Astrocyte (in vitro differentiated cells and primary cell): ENCODE results near the gene ASPSCR1. TPM values are rescaled to one million over a fixed set of nuclear protein-coding genes. Genes with fewer than 3 reads are reported as not detected.
"Not testable (repeated sequence)": the region's sequence is repeated elsewhere in the genome, so short reads cannot be mapped to it uniquely, and the experiment has no call there.

Experiments used
- DNase-seq: peaks from one replicate; pipeline ENCODE4 v3.0.0-alpha.2; 2010; ENCODE audit warnings: low read depth
- FAIRE-seq: peaks from 2 replicates; lab custom pipeline; 2011; peaks lifted over from hg19 to GRCh38; lab: Jason Lieb, UNC
- H2AFZ ChIP-seq: 2 replicates; pipeline ENCODE4 v1.6.0; 2012; ENCODE audit warnings: low read depth, low read length, inconsistent platforms
- H3K27ac ChIP-seq: 2 replicates; pipeline ENCODE4 v1.5.1; 2011; ENCODE audit warnings: low read depth, low read length, inconsistent platforms
- H3K27me3 ChIP-seq: 2 replicates; pipeline ENCODE4 v1.6.0; 2011; ENCODE audit warnings: low read length, inconsistent platforms; ENCODE audit not compliant: insufficient read depth
- H3K36me3 ChIP-seq: 2 replicates; pipeline ENCODE4 v1.5.1; 2011; ENCODE audit warnings: low read length, inconsistent platforms; ENCODE audit not compliant: insufficient read depth
- H3K4me1 ChIP-seq: 2 replicates; pipeline ENCODE4 v1.5.1; 2011; ENCODE audit warnings: low read length, inconsistent platforms; ENCODE audit not compliant: insufficient read depth
- H3K4me2 ChIP-seq: 2 replicates; pipeline ENCODE4 v1.6.0; 2012; ENCODE audit warnings: low read length, inconsistent platforms
- H3K4me3 ChIP-seq: 2 replicates; pipeline ENCODE4 v1.5.1; 2011; ENCODE audit warnings: low read depth, mild to moderate bottlenecking, low read length, inconsistent platforms; ENCODE audit not compliant: insufficient read depth
- H3K79me2 ChIP-seq: 2 replicates; pipeline ENCODE4 v1.6.0; 2012; ENCODE audit warnings: mild to moderate bottlenecking, low read length, inconsistent platforms; ENCODE audit not compliant: insufficient read depth
- H3K9ac ChIP-seq: 2 replicates; pipeline ENCODE4 v1.6.0; 2012; ENCODE audit warnings: mild to moderate bottlenecking, low read length, inconsistent platforms
- H3K9me3 ChIP-seq: 2 replicates; pipeline ENCODE4 v1.5.1; 2012; ENCODE audit warnings: low read depth, mild to moderate bottlenecking, low read length, inconsistent platforms; ENCODE audit not compliant: insufficient read depth
- H4K20me1 ChIP-seq: 2 replicates; pipeline ENCODE4 v1.6.0; 2012; ENCODE audit warnings: low read length, inconsistent platforms; ENCODE audit not compliant: insufficient read depth
- H3K27ac Mint-ChIP-seq: one replicate; pipeline ENCODE4 v1.8.0; 2021; ENCODE audit warnings: mild to moderate bottlenecking, mixed read lengths; ENCODE audit not compliant: unreplicated experiment
- H3K27me3 Mint-ChIP-seq: one replicate; pipeline ENCODE4 v1.8.0; 2021; ENCODE audit warnings: low read depth, mixed read lengths; ENCODE audit not compliant: unreplicated experiment
- H3K36me3 Mint-ChIP-seq: one replicate; pipeline ENCODE4 v1.8.0; 2021; ENCODE audit warnings: low read depth, mixed read lengths; ENCODE audit not compliant: unreplicated experiment
- H3K4me1 Mint-ChIP-seq: one replicate; pipeline ENCODE4 v1.8.0; 2021; ENCODE audit warnings: low read depth, mixed read lengths; ENCODE audit not compliant: unreplicated experiment
- H3K4me3 Mint-ChIP-seq: one replicate; pipeline ENCODE4 v1.8.0; 2021; ENCODE audit warnings: mild to moderate bottlenecking, moderate library complexity, mixed read lengths; ENCODE audit not compliant: unreplicated experiment
- H3K9me3 Mint-ChIP-seq: one replicate; pipeline ENCODE4 v1.8.0; 2021; ENCODE audit warnings: mild to moderate bottlenecking, mixed read lengths; ENCODE audit not compliant: unreplicated experiment
- EZH2 ChIP-seq: IDR thresholded peaks from 2 replicates; pipeline ENCODE4 v1.6.1; 2012; ENCODE audit warnings: mild to moderate bottlenecking, low read length, inconsistent platforms; ENCODE audit not compliant: insufficient read depth
- total RNA-seq: library from RNA; stranded (reverse); gene quantifications from 2 replicates; pipeline ENCODE4 v1.2.1, GENCODE V29; 2021
- TF ChIP-seq, protein P1 (sequence below): IDR thresholded peaks from 2 replicates; pipeline ENCODE4 v1.5.1; 2011; ENCODE audit warnings: low read depth, mild to moderate bottlenecking, inconsistent platforms, low read length, moderate library complexity; ENCODE audit not compliant: insufficient read depth

Gene ASPSCR1
- total RNA-seq, 1 donor from 2014 or later = 25.5 TPM

- H3K4me1 Mint-ChIP-seq = peaks cover 3% of the 10 kb centered on the region
- no peaks in the 10 kb centered on the region for H3K9me3 ChIP-seq
- no peaks in the 10 kb centered on the region for H3K79me2 ChIP-seq
- H4K20me1 ChIP-seq = no peaks in the 10 kb centered on the region
- no peaks in the 10 kb centered on the region for H3K36me3 Mint-ChIP-seq
- H3K27ac Mint-ChIP-seq = no peak overlapping the region
- no peaks in the 10 kb centered on the region for H3K36me3 ChIP-seq
- no peak overlapping the region for H3K4me2 ChIP-seq
- H3K9me3 Mint-ChIP-seq = no peaks in the 10 kb centered on the region
- no peak overlapping the region for H2AFZ ChIP-seq
- FAIRE-seq = no peak
- H3K4me1 ChIP-seq = no peaks in the 10 kb centered on the region
- no peak overlapping the region for H3K4me3 Mint-ChIP-seq
- no peak for DNase-seq
- no peak overlapping the region for H3K4me3 ChIP-seq
- no peak overlapping the region for H3K27ac ChIP-seq
- peaks cover 15% of the 10 kb centered on the region for H3K27me3 Mint-ChIP-seq
- H3K27me3 ChIP-seq = no peaks in the 10 kb centered on the region
- no peak overlapping the region for H3K9ac ChIP-seq
- TF ChIP-seq, protein P1, sequence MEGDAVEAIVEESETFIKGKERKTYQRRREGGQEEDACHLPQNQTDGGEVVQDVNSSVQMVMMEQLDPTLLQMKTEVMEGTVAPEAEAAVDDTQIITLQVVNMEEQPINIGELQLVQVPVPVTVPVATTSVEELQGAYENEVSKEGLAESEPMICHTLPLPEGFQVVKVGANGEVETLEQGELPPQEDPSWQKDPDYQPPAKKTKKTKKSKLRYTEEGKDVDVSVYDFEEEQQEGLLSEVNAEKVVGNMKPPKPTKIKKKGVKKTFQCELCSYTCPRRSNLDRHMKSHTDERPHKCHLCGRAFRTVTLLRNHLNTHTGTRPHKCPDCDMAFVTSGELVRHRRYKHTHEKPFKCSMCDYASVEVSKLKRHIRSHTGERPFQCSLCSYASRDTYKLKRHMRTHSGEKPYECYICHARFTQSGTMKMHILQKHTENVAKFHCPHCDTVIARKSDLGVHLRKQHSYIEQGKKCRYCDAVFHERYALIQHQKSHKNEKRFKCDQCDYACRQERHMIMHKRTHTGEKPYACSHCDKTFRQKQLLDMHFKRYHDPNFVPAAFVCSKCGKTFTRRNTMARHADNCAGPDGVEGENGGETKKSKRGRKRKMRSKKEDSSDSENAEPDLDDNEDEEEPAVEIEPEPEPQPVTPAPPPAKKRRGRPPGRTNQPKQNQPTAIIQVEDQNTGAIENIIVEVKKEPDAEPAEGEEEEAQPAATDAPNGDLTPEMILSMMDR = no peak
- no peak for TF ChIP-seq EZH2
Observed at GRCh38 chr17:81951785-81952684, 25.4 kb upstream of the ASPSCR1 start.

DNA sequence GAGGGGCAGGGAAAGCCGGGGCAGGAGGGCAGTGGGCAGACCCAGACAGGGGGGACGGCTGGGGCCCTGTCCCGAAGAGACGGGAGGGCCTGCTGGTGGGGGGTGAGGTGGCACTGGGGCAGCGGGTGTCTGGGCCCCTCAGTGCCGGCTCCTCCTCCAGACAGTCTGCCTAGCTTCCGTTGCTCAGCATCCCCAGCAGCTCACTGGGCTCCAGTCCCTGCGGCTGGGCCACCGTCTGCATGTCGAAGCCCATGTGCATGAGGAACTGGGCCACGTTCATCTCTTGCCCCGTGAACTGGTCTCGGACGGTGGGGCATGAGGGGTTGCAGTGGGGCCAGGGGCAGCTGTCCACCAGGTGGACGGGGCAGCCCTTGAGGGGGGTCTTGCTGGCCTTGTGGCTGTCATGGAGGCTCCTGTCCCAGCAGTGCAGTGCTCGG lies 24.6 kb upstream of the ASPSCR1 start:
- no peak overlapping the region for H3K4me2 ChIP-seq
- Mint-ChIP-seq H3K27me3 (peaks cover 20% of the 10 kb centered on the region), H3K4me3 (no peak overlapping the region), H3K36me3 (no peaks in the 10 kb centered on the region), H3K9me3 (peaks cover 2% of the 10 kb centered on the region), H3K4me1 (peaks cover 3% of the 10 kb centered on the region), H3K27ac (no peak overlapping the region)
- H3K36me3 ChIP-seq = no peaks in the 10 kb centered on the region
- H3K4me3 ChIP-seq = no peak overlapping the region
- no peaks in the 10 kb centered on the region for H3K79me2 ChIP-seq
- H3K27me3 ChIP-seq = no peaks in the 10 kb centered on the region
- FAIRE-seq = no peak
- no peak overlapping the region for H3K27ac ChIP-seq
- DNase-seq = no peak
- H4K20me1 ChIP-seq = no peaks in the 10 kb centered on the region
- TF ChIP-seq EZH2 = no peak
- TF ChIP-seq, protein P1 = no peak
- H3K9me3 ChIP-seq = no peaks in the 10 kb centered on the region
- H3K9ac ChIP-seq = no peak overlapping the region
- H2AFZ ChIP-seq = no peak overlapping the region
- H3K4me1 ChIP-seq = no peaks in the 10 kb centered on the region

DNA sequence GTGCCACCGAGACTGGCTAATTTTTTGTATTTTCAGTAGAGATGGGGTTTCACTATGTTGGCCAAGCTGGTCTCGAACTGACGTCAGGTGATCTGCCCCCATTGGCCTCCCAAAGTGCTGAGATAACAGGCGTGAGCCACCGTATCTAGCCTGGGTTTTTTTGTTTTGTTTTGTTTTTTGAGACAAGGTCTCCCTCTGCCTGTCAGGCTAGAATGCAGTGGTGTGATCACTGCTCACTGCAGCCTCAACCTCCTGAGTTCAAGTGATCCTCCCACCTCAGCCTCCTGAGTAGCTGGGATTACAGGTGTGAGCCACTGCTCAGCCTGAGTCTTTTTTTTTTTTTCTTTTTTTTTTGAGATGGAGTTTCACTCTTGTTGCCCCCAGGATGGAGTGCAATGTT lies 24.0 kb upstream of the ASPSCR1 start:
- not testable (repeated sequence) for H2AFZ ChIP-seq, H3K9ac ChIP-seq, H3K27ac ChIP-seq, H3K27me3 ChIP-seq, H3K4me3 Mint-ChIP-seq, H3K79me2 ChIP-seq, H3K36me3 ChIP-seq, H3K9me3 ChIP-seq, FAIRE-seq, H3K4me3 ChIP-seq, H3K36me3 Mint-ChIP-seq, H3K27ac Mint-ChIP-seq, H3K4me1 Mint-ChIP-seq, H3K4me2 ChIP-seq, H3K4me1 ChIP-seq, DNase-seq, H3K9me3 Mint-ChIP-seq, H4K20me1 ChIP-seq
- H3K27me3 Mint-ChIP-seq = peaks cover 27% of the 10 kb centered on the region
